HG02885 (cell line): Measurements from ENCODE around the gene PYURF.

Source experiments
- ATAC-seq: cut with Tn5 transposase; IDR thresholded peaks from one replicate; pipeline ENCODE4 v1.9.1; 2021; ENCODE audit warnings: mild to moderate bottlenecking; ENCODE audit not compliant: unreplicated experiment, poor library complexity

Gene PYURF

DNA sequence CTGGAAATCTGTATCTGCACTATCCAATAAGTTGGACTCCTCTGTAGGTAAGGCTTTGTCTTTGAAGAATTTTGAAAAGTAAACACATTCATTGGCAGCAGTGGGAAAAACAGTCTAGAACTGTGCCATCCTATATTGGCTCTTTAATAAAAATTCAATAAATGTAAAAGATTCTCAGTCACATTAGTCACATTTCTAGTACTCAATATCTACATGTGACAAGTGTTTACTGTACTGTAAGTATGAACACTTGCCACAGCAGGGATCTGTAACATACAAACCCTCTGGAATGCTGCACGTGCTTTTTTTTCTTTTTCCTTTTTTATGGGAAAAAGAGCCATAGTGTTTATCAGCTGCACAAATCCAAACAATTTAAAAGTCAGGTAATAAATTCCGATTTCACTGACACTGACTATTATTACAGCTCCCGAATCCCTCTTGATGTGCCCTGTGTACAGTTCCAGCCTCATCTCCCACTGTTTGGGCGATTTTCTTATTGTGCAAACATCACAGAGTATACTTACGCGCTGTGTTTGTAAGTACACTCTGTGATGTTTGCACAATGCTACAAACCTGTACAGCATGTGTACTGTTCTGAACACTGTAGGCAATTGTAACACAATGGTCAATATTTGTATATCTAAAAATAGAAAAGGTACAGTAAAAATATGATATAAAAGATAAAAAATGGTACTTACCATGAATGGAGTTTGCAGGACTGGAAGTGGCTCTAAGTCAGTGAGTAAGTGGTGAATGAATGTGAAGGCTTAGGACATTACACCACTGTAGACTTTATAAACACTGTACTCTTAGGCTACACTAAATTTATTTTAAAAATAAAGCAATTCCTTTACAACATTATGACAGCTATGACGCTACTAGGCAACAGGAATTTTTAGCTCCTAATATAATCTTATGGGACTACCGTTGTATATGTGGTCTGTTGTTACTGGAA lies 8.7 kb downstream of the PYURF start:
- ATAC-seq: no peak

DNA sequence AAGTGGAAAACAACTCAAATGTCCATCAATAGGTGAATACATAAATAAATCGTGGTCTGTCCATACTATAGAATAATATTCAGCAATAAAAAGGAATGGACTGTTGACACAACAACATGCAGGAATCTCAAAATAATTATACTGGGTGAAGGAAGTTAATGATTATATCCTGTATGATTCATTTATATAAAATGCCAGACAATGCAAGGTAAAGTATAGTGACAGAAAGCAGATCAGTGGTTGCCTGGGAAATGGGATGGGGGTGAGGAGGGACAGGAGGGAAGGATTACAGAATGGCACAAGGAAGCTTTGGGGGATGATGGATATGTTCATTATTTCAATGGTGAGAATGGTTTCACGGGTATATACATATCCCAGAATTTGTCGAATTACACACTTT lies 12.3 kb downstream of the PYURF start:
- no peak for ATAC-seq

DNA sequence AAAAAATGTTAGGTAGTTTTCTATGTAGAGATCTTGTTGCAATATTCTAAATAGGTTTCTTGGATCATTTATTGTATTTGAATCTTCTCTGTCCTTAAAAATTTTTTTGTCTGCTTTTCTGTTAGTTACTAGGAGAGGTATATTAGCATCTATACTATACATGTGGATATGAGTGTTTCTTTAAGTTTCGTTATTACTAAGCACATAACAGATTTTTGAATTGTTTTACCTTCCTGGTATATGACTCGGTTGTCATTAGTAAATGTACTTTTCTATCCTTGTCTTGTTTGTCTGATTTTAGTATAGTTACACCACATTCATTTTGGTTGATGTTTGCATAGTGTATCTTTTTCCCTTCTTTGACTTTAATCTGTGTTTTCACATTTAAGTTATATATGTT lies 20.2 kb downstream of the PYURF start:
- no peak for ATAC-seq

DNA sequence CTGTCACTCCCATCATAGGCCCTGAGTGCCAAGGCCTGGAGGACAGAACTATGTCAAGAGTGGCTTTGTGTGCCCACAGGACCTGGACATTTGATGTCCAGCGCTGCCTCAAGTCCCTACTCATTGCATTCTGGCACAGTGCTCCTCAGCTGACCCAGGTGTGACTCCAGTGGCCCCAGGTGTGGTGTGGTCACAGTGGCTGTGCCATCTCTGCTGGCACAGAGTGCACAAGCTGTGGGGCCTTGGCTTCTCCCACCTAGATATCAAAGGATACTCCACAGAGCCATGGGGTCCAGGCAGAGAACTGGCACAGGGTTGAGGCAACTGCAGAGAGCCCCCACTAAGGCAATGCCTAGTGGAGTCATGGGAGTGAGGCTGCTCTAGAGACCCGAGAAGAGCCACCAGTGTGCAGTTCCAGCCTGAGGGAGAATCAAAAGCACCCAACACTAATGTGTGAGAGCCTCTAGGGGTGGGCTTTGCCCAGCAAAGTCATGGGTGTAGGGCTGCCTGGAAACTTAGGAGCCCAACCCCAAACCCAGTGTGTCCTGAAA lies 25.6 kb downstream of the PYURF start:
- ATAC-seq: no peak

DNA sequence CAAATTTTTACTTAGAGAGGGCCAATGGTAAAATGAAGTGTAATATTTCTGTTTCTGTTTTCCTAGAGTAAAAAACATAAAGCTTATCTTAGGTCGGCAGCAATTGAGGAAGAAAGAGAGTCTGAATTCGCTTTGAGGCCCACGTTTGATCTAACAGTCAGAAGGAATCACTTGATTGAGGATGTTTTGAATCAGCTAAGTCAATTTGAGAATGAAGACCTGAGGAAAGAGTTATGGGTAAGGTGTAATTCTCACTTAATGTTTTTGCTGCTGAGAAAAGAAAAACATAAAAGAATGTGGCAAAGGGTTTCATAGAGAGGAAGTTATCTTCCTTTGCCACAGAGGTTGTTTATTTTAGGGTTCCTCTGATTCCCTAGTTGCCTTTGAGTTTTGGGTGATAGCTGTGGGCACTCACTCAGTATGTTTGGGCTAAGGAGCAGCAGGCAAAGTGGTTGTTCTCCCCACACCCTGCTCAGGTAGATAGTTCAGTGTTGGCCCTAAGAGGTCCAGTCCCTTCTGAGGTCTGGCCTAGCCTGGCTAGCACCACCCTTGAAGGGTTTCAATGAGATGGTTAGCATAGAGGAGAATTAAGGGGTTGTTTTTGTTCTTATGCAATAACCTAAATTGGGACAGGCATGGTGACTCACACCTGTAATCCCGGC lies 34.3 kb downstream of the PYURF start:
- no peak for ATAC-seq

DNA sequence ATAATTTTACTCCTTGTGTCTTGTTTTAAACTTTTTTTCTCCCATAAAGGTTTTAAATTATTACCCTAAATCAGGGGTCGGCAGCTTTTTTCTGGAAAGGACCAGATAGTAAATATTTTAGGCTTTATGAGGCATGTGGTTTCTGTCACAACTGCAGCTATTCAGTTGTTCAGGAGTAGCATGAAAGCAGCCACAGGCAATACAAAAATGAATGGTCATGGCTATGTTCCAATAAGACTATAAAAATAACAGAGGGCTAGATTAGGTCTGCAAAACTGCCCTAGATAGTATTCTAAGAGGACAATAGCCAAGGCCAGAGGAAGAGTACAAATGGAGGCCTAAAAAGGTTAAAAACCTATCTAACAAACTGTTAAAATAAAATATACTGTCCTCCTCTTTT lies 42.0 kb downstream of the PYURF start:
- no peak for ATAC-seq

DNA sequence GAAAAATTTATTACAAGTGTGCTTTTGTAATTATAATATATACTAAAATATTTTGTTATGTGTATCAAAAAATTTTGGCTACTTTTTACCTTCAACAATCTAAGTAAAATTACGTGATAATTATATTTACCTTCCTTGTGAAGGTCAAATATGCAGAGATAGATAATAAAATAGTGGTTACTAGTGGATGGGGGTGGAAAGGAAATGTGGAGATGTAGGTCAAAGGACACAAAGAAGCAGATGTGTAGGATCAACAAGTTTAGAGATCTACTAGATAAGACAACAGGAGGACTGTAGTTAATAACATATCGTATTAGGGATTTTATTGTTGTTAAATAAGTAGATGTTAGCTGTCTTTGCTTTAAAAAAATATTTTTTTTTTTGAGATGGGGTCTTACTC lies 45.3 kb downstream of the PYURF start:
- ATAC-seq: no peak

DNA sequence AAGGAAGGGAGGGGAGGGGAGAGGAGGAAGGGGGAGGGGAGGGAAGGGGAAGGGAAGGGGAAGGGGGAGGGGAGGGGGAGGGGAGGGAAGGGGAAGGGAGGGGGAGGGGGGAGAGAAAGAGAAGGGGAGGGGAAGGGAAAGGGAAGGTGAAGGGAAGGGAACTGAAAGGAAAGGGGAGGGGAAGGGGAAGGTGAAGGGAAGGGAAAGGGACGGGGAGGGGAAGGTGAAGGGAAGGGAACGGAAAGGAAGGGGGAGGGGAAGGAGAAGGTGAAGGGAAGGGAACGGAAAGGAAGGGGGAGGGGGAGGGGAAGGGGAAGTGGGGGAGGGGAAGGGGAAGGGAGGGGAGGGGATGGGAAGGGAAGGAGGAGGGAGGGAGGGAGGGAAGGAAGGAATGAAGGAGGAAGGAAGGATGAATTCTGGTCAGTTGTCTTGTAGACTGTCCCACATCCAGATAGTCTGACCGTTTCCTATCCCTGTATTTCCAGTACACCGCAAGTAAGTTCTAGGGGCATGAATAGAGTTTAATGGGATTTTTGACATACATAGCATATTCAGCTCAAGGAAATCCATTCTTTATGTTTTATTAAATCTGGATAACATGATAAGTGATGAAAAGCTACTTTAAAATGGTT lies 46.2 kb downstream of the PYURF start:
- ATAC-seq: no peak
